Osteoblast (primary cell): ENCODE measurements around the gene TPRG1L. TPM values are rescaled to one million over a fixed set of nuclear protein-coding genes. Genes with fewer than 3 reads are reported as not detected.

Experiments used
- DNase-seq: peaks from one replicate; pipeline ENCODE4 v3.0.0; 2011; ENCODE audit warnings: low spot score, mixed read lengths; ENCODE audit not compliant: insufficient read length; ENCODE audit errors: missing footprints
- H2AFZ ChIP-seq: 2 replicates; pipeline ENCODE4 v1.6.0; 2011; ENCODE audit warnings: mild to moderate bottlenecking, low read length
- H3K27ac ChIP-seq: 2 replicates; pipeline ENCODE4 v1.5.1; 2011; ENCODE audit warnings: mild to moderate bottlenecking, low read depth, low read length, moderate library complexity
- H3K27me3 ChIP-seq: 2 replicates; pipeline ENCODE4 v1.6.0; 2012; ENCODE audit warnings: mild to moderate bottlenecking, control low read depth, inconsistent platforms, low read length, moderate library complexity; ENCODE audit not compliant: insufficient read depth
- H3K36me3 ChIP-seq: 2 replicates; pipeline ENCODE4 v1.5.1; 2011; ENCODE audit warnings: mild to moderate bottlenecking, low read length, control low read depth, moderate library complexity; ENCODE audit not compliant: insufficient read depth
- H3K4me1 ChIP-seq: 2 replicates; pipeline ENCODE4 v1.5.1; 2011; ENCODE audit warnings: mild to moderate bottlenecking, low read length, control low read depth, moderate library complexity; ENCODE audit not compliant: insufficient read depth
- H3K4me2 ChIP-seq: 2 replicates; pipeline ENCODE4 v1.6.0; 2011; ENCODE audit warnings: mild to moderate bottlenecking, low read length; ENCODE audit not compliant: insufficient read depth
- H3K4me3 ChIP-seq: fragments of 200-600 bp; sonication (generic); 3 replicates; pipeline ENCODE4 v1.5.1; 2012; ENCODE audit warnings: mild to moderate bottlenecking, low read length, inconsistent platforms; ENCODE audit not compliant: insufficient read depth
- H3K79me2 ChIP-seq: 2 replicates; pipeline ENCODE4 v1.6.0; 2012; ENCODE audit warnings: mild to moderate bottlenecking, low read length, control low read depth, inconsistent platforms; ENCODE audit not compliant: insufficient read depth
- H3K9me3 ChIP-seq: 2 replicates; pipeline ENCODE4 v1.5.1; 2011; ENCODE audit warnings: low read depth, low read length, control low read depth
- H4K20me1 ChIP-seq: 2 replicates; pipeline ENCODE4 v1.6.0; 2012; ENCODE audit warnings: mild to moderate bottlenecking, low read length, control low read depth; ENCODE audit not compliant: insufficient read depth
- CTCF ChIP-seq: IDR thresholded peaks from 2 replicates; pipeline ENCODE4 v1.5.1; 2011; ENCODE audit warnings: mild to moderate bottlenecking, low read depth, low read length, moderate library complexity; ENCODE audit errors: extremely low read depth
- total RNA-seq: library from RNA; depleted of rRNA; stranded (reverse); fragments of >200 nt; gene quantifications from 2 replicates; pipeline ENCODE4 v1.2.3, GENCODE V29; 2012

TPRG1L gene
- total RNA-seq, 1 donor = 35.8 TPM

- no peaks in the 10 kb centered on the region for H3K27me3 ChIP-seq
- TF ChIP-seq CTCF = no peak
- no peaks in the 10 kb centered on the region for H3K4me1 ChIP-seq
- H2AFZ ChIP-seq = no peak overlapping the region
- H3K79me2 ChIP-seq = no peaks in the 10 kb centered on the region
- DNase-seq = no peak
- no peaks in the 10 kb centered on the region for H3K9me3 ChIP-seq
- H4K20me1 ChIP-seq = no peaks in the 10 kb centered on the region
- no peak overlapping the region for H3K4me3 ChIP-seq
- H3K36me3 ChIP-seq = no peaks in the 10 kb centered on the region
- no peak overlapping the region for H3K4me2 ChIP-seq
- no peak overlapping the region for H3K27ac ChIP-seq
Observed at GRCh38 chr1:3585940-3586568, 38.8 kb upstream of the TPRG1L start.

GRCh38 chr1:3586986-3587759 lies 37.6 kb upstream of the TPRG1L start:
- no peak overlapping the region for H2AFZ ChIP-seq
- no peak overlapping the region for H3K4me3 ChIP-seq
- no peak for DNase-seq
- H3K27ac ChIP-seq = no peak overlapping the region
- H4K20me1 ChIP-seq = no peaks in the 10 kb centered on the region
- H3K27me3 ChIP-seq = no peaks in the 10 kb centered on the region
- no peaks in the 10 kb centered on the region for H3K79me2 ChIP-seq
- TF ChIP-seq CTCF = no peak
- H3K9me3 ChIP-seq = no peaks in the 10 kb centered on the region
- no peak overlapping the region for H3K4me2 ChIP-seq
- no peaks in the 10 kb centered on the region for H3K36me3 ChIP-seq
- H3K4me1 ChIP-seq = no peaks in the 10 kb centered on the region

GRCh38 chr1:3588395-3588794 lies 36.4 kb upstream of the TPRG1L start:
- Histone ChIP-seq H3K79me2 (no peaks in the 10 kb centered on the region), H3K4me3 (no peak overlapping the region), H3K4me2 (no peak overlapping the region), H3K9me3 (no peaks in the 10 kb centered on the region), H3K36me3 (no peaks in the 10 kb centered on the region), H4K20me1 (no peaks in the 10 kb centered on the region), H3K27ac (no peak overlapping the region), H3K27me3 (no peaks in the 10 kb centered on the region), H3K4me1 (no peaks in the 10 kb centered on the region), H2AFZ (no peak overlapping the region)
- TF ChIP-seq CTCF = no peak
- no peak for DNase-seq

- H3K79me2 ChIP-seq = no peaks in the 10 kb centered on the region
- H2AFZ ChIP-seq = no peak overlapping the region
- H3K9me3 ChIP-seq = no peaks in the 10 kb centered on the region
- peak; percentile 90 for DNase-seq
- no peak for TF ChIP-seq CTCF
- no peak overlapping the region for H3K4me2 ChIP-seq
- no peak overlapping the region for H3K4me3 ChIP-seq
- no peaks in the 10 kb centered on the region for H4K20me1 ChIP-seq
- H3K27ac ChIP-seq = no peak overlapping the region
- no peaks in the 10 kb centered on the region for H3K36me3 ChIP-seq
- H3K27me3 ChIP-seq = no peaks in the 10 kb centered on the region
- no peaks in the 10 kb centered on the region for H3K4me1 ChIP-seq
Observed at GRCh38 chr1:3590139-3590763, 34.6 kb upstream of the TPRG1L start.
